K562 (cell line): ENCODE data around the gene FXYD4. TPM values are rescaled to one million over a fixed set of nuclear protein-coding genes. Genes with fewer than 3 reads are reported as not detected.

Experiments used
- ATAC-seq: fragments of 200-7000 bp; cut with Tn5 transposase; 3 replicates; pipeline ENCODE4 v1.9.1; 2020; ENCODE audit warnings: moderate library complexity
- BruUV-seq: library from RNA; stranded (reverse); fragments of 400-500 nt; replicated peaks from 2 replicates; lab custom pipeline; 2021; lab: Mats Ljungman, UMichigan
- CTCF ChIA-PET: fragments of 300-600 bp; formaldehyde crosslinking; extraction: SDS; loops from one replicate; lab custom pipeline; 2021; ENCODE audit warnings: low intra/inter-chr PET ratio; lab: Yijun Ruan, JAX
- POLR2A ChIA-PET: fragments of 300-600, 350-650 bp; sonication (Branson Sonifier 250); formaldehyde crosslinking; extraction: SDS; loops from one replicate; lab custom pipeline; 2021; ENCODE audit warnings: antibody characterized with exemption, inconsistent platforms; lab: Yijun Ruan, JAX
- DNase-seq, 4 experiments: peaks; one replicate each; pipeline versions ENCODE4 v3.0.0 to v3.0.0-alpha.2; 2011 to 2018; ENCODE audit warnings: low spot score in 3 of 4, mixed read lengths in 3 of 4; ENCODE audit errors: extremely low read depth in 1 of 4
- FAIRE-seq: peaks from 2 replicates; lab custom pipeline; 2011; peaks lifted over from hg19 to GRCh38; lab: Jason Lieb, UNC
- H2AFZ ChIP-seq: 2 replicates; pipeline ENCODE4 v1.6.0; 2011; ENCODE audit warnings: low read depth, low read length, control low read depth, inconsistent platforms
- H3K27ac ChIP-seq: fragments of 200-600 bp; 3 replicates; pipeline ENCODE4 v1.8.0; 2011; ENCODE audit warnings: low read depth, mild to moderate bottlenecking, control low read depth, inconsistent platforms, low read length, moderate library complexity, mixed read lengths; ENCODE audit errors: extremely low read depth
- H3K27me3 ChIP-seq, 2 experiments: fragments of 300-600 bp in 1 of 2; 2 replicates in 1 of 2; 3 replicates in 1 of 2; pipeline versions ENCODE4 v1.6.0 to v1.8.0; 2011; ENCODE audit warnings: inconsistent platforms in 2 of 2, low read length in 2 of 2, mild to moderate bottlenecking in 1 of 2, mixed read lengths in 1 of 2, moderate library complexity in 1 of 2; ENCODE audit not compliant: control insufficient read depth in 2 of 2, insufficient read depth in 2 of 2
- H3K36me3 ChIP-seq: fragments of 300-600 bp; 3 replicates; pipeline ENCODE4 v1.8.0; 2011; ENCODE audit warnings: mild to moderate bottlenecking, low read length, inconsistent platforms; ENCODE audit not compliant: control insufficient read depth, insufficient read depth
- H3K4me1 ChIP-seq, 2 experiments: fragments of 200-600 bp in 1 of 2; replicated peaks in 1 of 2; 2 replicates in 1 of 2; 3 replicates in 1 of 2; pipeline versions ENCODE4 v1.5.1 to v1.8.0; 2011; ENCODE audit warnings: inconsistent platforms in 2 of 2, low read length in 2 of 2, mild to moderate bottlenecking in 1 of 2, mixed read lengths in 1 of 2, moderate library complexity in 1 of 2; ENCODE audit not compliant: control insufficient read depth in 2 of 2, insufficient read depth in 2 of 2
- H3K4me2 ChIP-seq: 2 replicates; pipeline ENCODE4 v1.6.1; 2011; ENCODE audit warnings: low read length, control low read depth, inconsistent platforms, mixed read lengths; ENCODE audit not compliant: insufficient read depth
- H3K4me3 ChIP-seq: fragments of 200-600 bp; sonication (generic), shearing (Covaris generic); 2 replicates; pipeline ENCODE4 v1.5.1; 2016; ENCODE audit warnings: control low read depth, inconsistent platforms
- H3K79me2 ChIP-seq: fragments of 200-600 bp; 3 replicates; pipeline ENCODE4 v1.8.0; 2011; ENCODE audit warnings: low read length, inconsistent platforms; ENCODE audit not compliant: control insufficient read depth, insufficient read depth
- H3K9ac ChIP-seq, 2 experiments: 2 replicates each; pipeline versions ENCODE4 v1.6.0 to v1.6.1; 2011; ENCODE audit warnings: low read depth in 2 of 2, low read length in 2 of 2, control low read depth in 1 of 2, inconsistent platforms in 1 of 2, mild to moderate bottlenecking in 1 of 2, mixed read lengths in 1 of 2; ENCODE audit not compliant: insufficient read depth in 1 of 2
- H3K9me1 ChIP-seq: one replicate; pipeline ENCODE4 v1.6.0; 2011; ENCODE audit warnings: inconsistent platforms, mild to moderate bottlenecking, low read length, moderate library complexity; ENCODE audit not compliant: control insufficient read depth, insufficient read depth
- H3K9me3 ChIP-seq: replicated peaks from 2 replicates; pipeline ENCODE4 v1.5.1; 2011; ENCODE audit warnings: low read depth, low read length, inconsistent platforms; ENCODE audit not compliant: control insufficient read depth, insufficient read depth
- H4K20me1 ChIP-seq: replicated peaks from 2 replicates; pipeline ENCODE4 v1.6.1; 2011; ENCODE audit warnings: low read length, inconsistent platforms, mixed read lengths; ENCODE audit not compliant: control insufficient read depth, insufficient read depth
- ARID1B ChIP-seq: fragments of 450-650 bp; IDR thresholded peaks from 2 replicates; pipeline ENCODE4 v1.6.1; 2016; ENCODE audit warnings: antibody characterized with exemption, mild to moderate bottlenecking, inconsistent platforms
- ATF7 ChIP-seq: fragments of 450-650 bp; IDR thresholded peaks from 2 replicates; pipeline ENCODE4 v1.7.1; 2014; ENCODE audit warnings: mild to moderate bottlenecking, moderate library complexity
- CREM ChIP-seq: IDR thresholded peaks from 2 replicates; pipeline ENCODE4 v1.6.1; 2014; ENCODE audit warnings: antibody characterized with exemption, low read depth
- CTBP1 ChIP-seq: fragments of 450-650 bp; IDR thresholded peaks from 2 replicates; pipeline ENCODE4 v1.6.1; 2016; ENCODE audit warnings: borderline replicate concordance
- DPF2 ChIP-seq: fragments of 450-650 bp; IDR thresholded peaks from 2 replicates; pipeline ENCODE4 v1.6.1; 2016
- EGR1 ChIP-seq: fragments of 450-650 bp; conservative IDR thresholded peaks from 2 replicates; pipeline ENCODE4 v1.6.1; 2017; ENCODE audit warnings: mild to moderate bottlenecking
- JUN ChIP-seq, 2 experiments: sonication (generic) in 1 of 2; formaldehyde crosslinking in 1 of 2; IDR thresholded peaks; 2 replicates each; pipeline versions ENCODE4 v1.6.1 to v1.8.0; 2012 to 2022; ENCODE audit warnings: borderline replicate concordance in 2 of 2, mild to moderate bottlenecking in 2 of 2, improper control_type of control experiment in 1 of 2, low read depth in 1 of 2, low read length in 1 of 2, missing genetic modification reagents in 1 of 2
- JUND ChIP-seq, 2 experiments: IDR thresholded peaks; 2 replicates in 1 of 2; 3 replicates in 1 of 2; pipeline ENCODE4 v1.6.1; 2011; ENCODE audit warnings: borderline replicate concordance in 2 of 2, low read depth in 2 of 2, low read length in 2 of 2, improper control_type of control experiment in 1 of 2, missing biosample characterization in 1 of 2, missing genetic modification characterization in 1 of 2, missing genetic modification reagents in 1 of 2
- KLF10 ChIP-seq: fragments of 250-450 bp; sonication (Bioruptor Pico); IDR thresholded peaks from 2 replicates; pipeline ENCODE4 v1.6.1; 2021; ENCODE audit warnings: matching md5 sums
- MEIS2 ChIP-seq: fragments of 450-650 bp; IDR thresholded peaks from 2 replicates; pipeline ENCODE4 v1.6.1; 2014; ENCODE audit warnings: mild to moderate bottlenecking; ENCODE audit not compliant: partially characterized antibody
- PBX2 ChIP-seq, 2 experiments: IDR thresholded peaks in 1 of 2; conservative IDR thresholded peaks in 1 of 2; 2 replicates each; pipeline ENCODE4 v1.6.1; 2016; ENCODE audit warnings: low read depth in 2 of 2, mild to moderate bottlenecking in 1 of 2, missing compliant biosample characterization in 1 of 2, missing genetic modification characterization in 1 of 2, moderate library complexity in 1 of 2
- PKNOX1 ChIP-seq: fragments of 450-650 bp; IDR thresholded peaks from 2 replicates; pipeline ENCODE4 v1.6.1; 2016
- RCOR1 ChIP-seq, 2 experiments: IDR thresholded peaks; 2 replicates each; pipeline ENCODE4 v1.6.1; 2012; ENCODE audit warnings: low read depth in 2 of 2, low read length in 2 of 2, borderline replicate concordance in 1 of 2, improper control_type of control experiment in 1 of 2
- SMARCA4 ChIP-seq: fragments of 450-650 bp; IDR thresholded peaks from 2 replicates; pipeline ENCODE4 v1.6.1; 2016
- SMARCE1 ChIP-seq: fragments of 450-650 bp; IDR thresholded peaks from 2 replicates; pipeline ENCODE4 v1.7.1; 2016; ENCODE audit warnings: mild to moderate bottlenecking
- SRSF9 ChIP-seq: fragments of 200-400 bp; formaldehyde crosslinking; IDR thresholded peaks from 2 replicates; pipeline ENCODE4 v1.6.1; 2017; ENCODE audit warnings: low read depth, low read length, borderline replicate concordance
- TAL1 ChIP-seq: fragments of 450-650 bp; IDR thresholded peaks from 2 replicates; pipeline ENCODE4 v1.6.1; 2016; ENCODE audit warnings: mild to moderate bottlenecking
- ZZZ3 ChIP-seq: fragments of 450-650 bp; IDR thresholded peaks from 2 replicates; pipeline ENCODE4 v1.6.1; 2016; ENCODE audit warnings: antibody characterized with exemption, mild to moderate bottlenecking, moderate library complexity
- WGBS: fragments of 100-300 bp; shearing (Covaris generic); methylation state at CpG from one replicate; pipeline ENCODE4 v1.1.6; 2016; ENCODE audit warnings: low coverage, mixed read lengths; ENCODE audit not compliant: insufficient coverage; ENCODE audit errors: missing lambda C conversion rate; 5-methylcytosine and 5-hydroxymethylcytosine counted together
- in situ Hi-C: fragments of 300-500 bp; cut with MboI; formaldehyde crosslinking; loops from 4 replicates; pipeline ENCODE4 v1.15.0; 2018; ENCODE audit warnings: inconsistent platforms, mixed read lengths
- intact Hi-C: fragments of 100-400 bp; cut with micrococcal nuclease; formaldehyde crosslinking; loops from 2 replicates; pipeline ENCODE4 v1.14.2; 2022
- polyA plus RNA-seq, 8 experiments: library from polyadenylated mRNA; depleted of rRNA in 4 of 8; stranded (reverse) in 5 of 8; unstranded in 3 of 8; fragments of >200 nt; fragmentation: Nextera tagmentation in 2 of 8; fragmentation: Illumina TruSeq in 1 of 8; extraction: Ambion mirVana in 2 of 8; extraction: Trizol in 1 of 8; gene quantifications; 2 replicates each; pipeline versions ENCODE4 v1.2.1 to v1.2.3, GENCODE V29; 2011 to 2014; ENCODE audit warnings: inconsistent platforms in 1 of 8, missing spikeins in 1 of 8
- total RNA-seq, 7 experiments: library from RNA; depleted of rRNA in 6 of 7; stranded (reverse); fragments of >200 nt in 6 of 7; fragmentation: Illumina TruSeq in 2 of 7; extraction: Trizol in 2 of 7; gene quantifications; 2 replicates each; pipeline versions ENCODE4 v1.2.1 to v1.2.3, GENCODE V29; 2011 to 2021; ENCODE audit warnings: low replicate concordance in 1 of 7

The FXYD4 gene
- total and polyA plus RNA-seq, 9 of the 15 experiments (the other 6 are each of a cell fraction or from before 2014, with no cell fraction given) = not detected

GRCh38 chr10:43354330-43354635 lies 17.2 kb upstream of the FXYD4 start:
- no peak for FAIRE-seq
- in situ Hi-C loops = no loop called here
- TF ChIP-seq DPF2 (peak; percentile 61), SMARCE1 (peak; percentile 46; the same call in 1 of the 2 replicates), SMARCA4 (peak; percentile 70; the same call in 1 of the 2 replicates), CTBP1 (0 out of 2 replicates have a peak, but pooled peaks have one; percentile 41), CREM (0 out of 2 replicates have a peak, but pooled peaks have one; percentile 26), MEIS2 (peak; percentile 94), SRSF9 (no peak), ZZZ3 (no peak), ARID1B (peak; percentile 46), JUN (IDR thresholded peaks at IDR 0.05; ENCODE audit: borderline replicate concordance, low read depth, low read length) (peak; percentile 45; the same call in 1 of the 2 replicates), JUN (CRISPR knock-in tag; IDR thresholded peaks at IDR 0.05; ENCODE audit: borderline replicate concordance) (no peak), TAL1 (no peak), PBX2 (CRISPR knock-in tag; IDR thresholded peaks at IDR 0.05; ENCODE audit: low read depth) (peak; percentile 60), PBX2 (tag; conservative IDR thresholded peaks at IDR 0.05; ENCODE audit: low read depth) (peak; percentile 88), KLF10 (CRISPR knock-in tag) (no peak), RCOR1 (IDR thresholded peaks at IDR 0.05; ENCODE audit: borderline replicate concordance in 1 of 2, low read depth in 2 of 2, low read length in 2 of 2) (peak in 1 of 2 experiments; percentile 89; a peak in 2 of 4 replicates), JUND (IDR thresholded peaks at IDR 0.05; ENCODE audit: borderline replicate concordance, low read depth, low read length) (peak; percentile 59; the same call in 1 of the 2 replicates), JUND (tag; IDR thresholded peaks at IDR 0.05; ENCODE audit: borderline replicate concordance, low read depth, low read length) (peak; percentile 59; the same call in 1 of the 3 replicates), EGR1 (peak; percentile 71), ATF7 (peak; percentile 55; the same call in 1 of the 2 replicates), PKNOX1 (peak; percentile 95)
- 0% methylated on average over 2 of the region's 2 CpGs for WGBS
- peaks cover 13% of the 10 kb centered on the region in 2 experiments; a peak in 4 of 5 replicates for H3K27me3 ChIP-seq
- no peak overlapping the region for H2AFZ ChIP-seq
- no peak overlapping the region for H3K9ac ChIP-seq
- H3K4me3 ChIP-seq = no peak overlapping the region
- intact Hi-C loops = no loop called here
- ATAC-seq = peak; percentile 67
- no TSS peak for BruUV-seq
- H4K20me1 ChIP-seq = no peaks in the 10 kb centered on the region
- ChIA-PET POLR2A (interaction anchor here (0.6 to 1.1 kb wide), 6 partner anchors 13 to 761 kb away, joined by 3 to 4 read pairs (median 4); no protein-coding TSS in a partner anchor), CTCF (no interaction called here)
- no peaks in the 10 kb centered on the region for H3K36me3 ChIP-seq
- no peaks in the 10 kb centered on the region for H3K79me2 ChIP-seq
- no peak overlapping the region for H3K4me2 ChIP-seq
- H3K27ac ChIP-seq = no peak overlapping the region
- peak in 3 of 4 experiments; percentile 43 to 52 (median 46) for DNase-seq
- no peaks in the 10 kb centered on the region for H3K9me1 ChIP-seq
- H3K4me1 ChIP-seq = peaks cover 10 to 28% of the 10 kb centered on the region in 2 experiments
- H3K9me3 ChIP-seq = no peaks in the 10 kb centered on the region
